Muscle of back (tissue), 11 donors: ENCODE data around the gene C16orf90. TPM values are rescaled to one million over a fixed set of nuclear protein-coding genes. Genes with fewer than 3 reads are reported as not detected.
"Not testable (repeated sequence)": the region's sequence is repeated elsewhere in the genome, so short reads cannot be mapped to it uniquely, and the experiment has no call there.

ENCODE experiments used
- DNase-seq, 3 donors: peaks; one replicate each; pipeline versions ENCODE4 v3.0.0 to v3.0.0-alpha.2; 2013
- polyA plus RNA-seq, 10 donors: library from polyadenylated mRNA; unstranded; fragments of 120-200 nt; gene quantifications; one replicate each; pipeline ENCODE4 v1.2.1, GENCODE V29; 2013; ENCODE audit not compliant: insufficient read length in 10 of 10

The C16orf90 gene
- polyA plus RNA-seq, 10 donors: not detected

GRCh38 chr16:3513892-3514583, 18.7 kb upstream of the C16orf90 start:
- DNase-seq: no peak

- DNase-seq: no peak
Observed at GRCh38 chr16:3511286-3512180, 16.2 kb upstream of the C16orf90 start.

- no peak for DNase-seq
Observed at GRCh38 chr16:3510416-3510815, 15.1 kb upstream of the C16orf90 start.

GRCh38 chr16:3509470-3509928, 14.2 kb upstream of the C16orf90 start:
- no peak for DNase-seq

GRCh38 chr16:3508736-3509135, 13.4 kb upstream of the C16orf90 start:
- DNase-seq: no peak

- DNase-seq: no peak
Observed at GRCh38 chr16:3503523-3503922, 8.2 kb upstream of the C16orf90 start.

GRCh38 chr16:3501783-3502400, 6.6 kb upstream of the C16orf90 start:
- no peak for DNase-seq

- not testable (repeated sequence) for DNase-seq
Observed at GRCh38 chr16:3501412-3501761, 6.1 kb upstream of the C16orf90 start.

GRCh38 chr16:3498988-3499387, 3.7 kb upstream of the C16orf90 start:
- DNase-seq: no peak

- DNase-seq: no peak
Observed at GRCh38 chr16:3497771-3498170, 2.5 kb upstream of the C16orf90 start.

GRCh38 chr16:3496386-3496785, 1.1 kb upstream of the C16orf90 start:
- no peak for DNase-seq

- DNase-seq: no peak
Observed at GRCh38 chr16:3494386-3494973, 809 bp downstream of the C16orf90 start.

- DNase-seq: no peak
Observed at GRCh38 chr16:3492356-3492755, 2.9 kb downstream of the C16orf90 start.

GRCh38 chr16:3490911-3491629, 4.2 kb downstream of the C16orf90 start:
- DNase-seq: no peak

GRCh38 chr16:3488801-3489200, 6.5 kb downstream of the C16orf90 start:
- DNase-seq: no peak

GRCh38 chr16:3487521-3488410, 7.5 kb downstream of the C16orf90 start:
- DNase-seq: no peak

- no peak for DNase-seq
Observed at GRCh38 chr16:3486506-3487215, 8.6 kb downstream of the C16orf90 start.

GRCh38 chr16:3485821-3486505, 9.3 kb downstream of the C16orf90 start:
- no peak for DNase-seq

GRCh38 chr16:3485097-3485745, 10.1 kb downstream of the C16orf90 start:
- DNase-seq: no peak
